K562 (cell line): ENCODE measurements around the gene BCL2L1.

Experiments
- CREB1 ChIP-seq, 2 experiments: sonication (generic) in 1 of 2; formaldehyde crosslinking in 1 of 2; IDR thresholded peaks; 2 replicates each; pipeline versions ENCODE4 v1.6.1 to v1.8.0; 2012 to 2022; ENCODE audit warnings: inconsistent platforms in 1 of 2, mild to moderate bottlenecking in 1 of 2, missing genetic modification reagents in 1 of 2, moderate library complexity in 1 of 2
- HNRNPH1 ChIP-seq: fragments of 200-400 bp; formaldehyde crosslinking; optimal IDR thresholded peaks from 2 replicates; pipeline ENCODE3; 2017; ENCODE audit warnings: low read depth, mild to moderate bottlenecking, low read length, moderate library complexity
- NR2F6 ChIP-seq: fragments of 450-650 bp; formaldehyde crosslinking; IDR thresholded peaks from 2 replicates; pipeline ENCODE4 v1.4.0; 2020; ENCODE audit warnings: mild to moderate bottlenecking
- POLR2A ChIP-seq: fragments of 450-650 bp; conservative IDR thresholded peaks from 2 replicates; pipeline ENCODE4 v1.6.1; 2016
- POLR2AphosphoS5 ChIP-seq: IDR thresholded peaks from 2 replicates; pipeline ENCODE4 v1.6.1; 2011; ENCODE audit warnings: mild to moderate bottlenecking, low read depth, low read length, moderate library complexity; ENCODE audit not compliant: control insufficient read depth, insufficient read depth
- POLR3A ChIP-seq: IDR thresholded peaks from 2 replicates; pipeline ENCODE4 v1.6.1; 2011; ENCODE audit warnings: borderline replicate concordance, mild to moderate bottlenecking, moderate library complexity; ENCODE audit not compliant: insufficient read length, insufficient read depth; ENCODE audit errors: extremely low read depth
- SP2 ChIP-seq: IDR thresholded peaks from 2 replicates; pipeline ENCODE4 v1.6.1; 2011; ENCODE audit warnings: mild to moderate bottlenecking, low read depth, low read length, moderate library complexity; ENCODE audit not compliant: poor library complexity, severe bottlenecking; ENCODE audit errors: extremely low read depth
- TF ChIP-seq, protein P1 (sequence below), 3 experiments: IDR thresholded peaks in 2 of 3; conservative IDR thresholded peaks in 1 of 3; 2 replicates each; pipeline ENCODE4 v1.5.1; 2011 to 2012; ENCODE audit warnings: low read length in 3 of 3, mild to moderate bottlenecking in 3 of 3, control low read depth in 2 of 3, improper control_type of control experiment in 1 of 3, inconsistent platforms in 1 of 3, low read depth in 1 of 3, mixed read lengths in 1 of 3, moderate library complexity in 1 of 3; ENCODE audit not compliant: insufficient read depth in 2 of 3
- TF ChIP-seq, protein P2 (sequence below): fragments of 450-650 bp; IDR thresholded peaks from 2 replicates; pipeline ENCODE4 v1.6.1; 2016
- TF ChIP-seq, protein P3 (sequence below): sonication (generic); formaldehyde crosslinking; IDR thresholded peaks from 2 replicates; pipeline ENCODE4 v1.8.1; 2023; ENCODE audit warnings: mild to moderate bottlenecking, missing genetic modification reagents
- TF ChIP-seq, protein P4 (sequence below): sonication (generic); formaldehyde crosslinking; IDR thresholded peaks from 2 replicates; pipeline ENCODE4 v1.8.0; 2022; ENCODE audit warnings: mild to moderate bottlenecking, low read depth, missing genetic modification reagents
- TF ChIP-seq, protein P5 (sequence below): fragments of 450-650 bp; IDR thresholded peaks from 2 replicates; pipeline ENCODE4 v1.6.1; 2016; ENCODE audit warnings: borderline replicate concordance

DNA sequence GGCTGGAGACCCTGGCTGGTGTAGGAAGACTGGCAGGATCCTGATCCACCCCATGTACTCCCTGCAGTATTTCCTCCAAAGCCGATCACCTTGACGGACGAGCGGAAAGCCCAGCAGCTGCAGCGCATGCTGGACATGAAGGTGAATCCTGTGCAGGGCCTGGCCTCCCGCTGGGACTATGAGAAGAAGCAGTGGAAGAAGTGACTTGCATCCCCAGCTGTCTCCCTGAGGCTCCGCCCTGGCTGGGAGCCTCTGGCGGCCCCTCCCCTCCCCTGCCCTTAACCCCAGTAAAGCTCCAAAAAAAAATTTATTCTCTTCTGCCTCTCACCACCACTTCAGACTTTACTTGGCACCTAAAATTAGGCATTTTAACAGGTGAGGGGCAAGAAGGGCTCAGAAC is 78.0 kb downstream of the BCL2L1 start:
- TF ChIP-seq, protein P1, sequence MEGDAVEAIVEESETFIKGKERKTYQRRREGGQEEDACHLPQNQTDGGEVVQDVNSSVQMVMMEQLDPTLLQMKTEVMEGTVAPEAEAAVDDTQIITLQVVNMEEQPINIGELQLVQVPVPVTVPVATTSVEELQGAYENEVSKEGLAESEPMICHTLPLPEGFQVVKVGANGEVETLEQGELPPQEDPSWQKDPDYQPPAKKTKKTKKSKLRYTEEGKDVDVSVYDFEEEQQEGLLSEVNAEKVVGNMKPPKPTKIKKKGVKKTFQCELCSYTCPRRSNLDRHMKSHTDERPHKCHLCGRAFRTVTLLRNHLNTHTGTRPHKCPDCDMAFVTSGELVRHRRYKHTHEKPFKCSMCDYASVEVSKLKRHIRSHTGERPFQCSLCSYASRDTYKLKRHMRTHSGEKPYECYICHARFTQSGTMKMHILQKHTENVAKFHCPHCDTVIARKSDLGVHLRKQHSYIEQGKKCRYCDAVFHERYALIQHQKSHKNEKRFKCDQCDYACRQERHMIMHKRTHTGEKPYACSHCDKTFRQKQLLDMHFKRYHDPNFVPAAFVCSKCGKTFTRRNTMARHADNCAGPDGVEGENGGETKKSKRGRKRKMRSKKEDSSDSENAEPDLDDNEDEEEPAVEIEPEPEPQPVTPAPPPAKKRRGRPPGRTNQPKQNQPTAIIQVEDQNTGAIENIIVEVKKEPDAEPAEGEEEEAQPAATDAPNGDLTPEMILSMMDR (IDR thresholded peaks at IDR 0.05 in 2 of 3, conservative IDR thresholded peaks at IDR 0.05 in 1 of 3; ENCODE audit: insufficient read depth in 2 of 3, low read depth in 1 of 3, low read length in 3 of 3) = no peak
- TF ChIP-seq POLR2AphosphoS5 = no peak
- no peak for TF ChIP-seq NR2F6 (CRISPR knock-in tag)
- TF ChIP-seq, protein P2, sequence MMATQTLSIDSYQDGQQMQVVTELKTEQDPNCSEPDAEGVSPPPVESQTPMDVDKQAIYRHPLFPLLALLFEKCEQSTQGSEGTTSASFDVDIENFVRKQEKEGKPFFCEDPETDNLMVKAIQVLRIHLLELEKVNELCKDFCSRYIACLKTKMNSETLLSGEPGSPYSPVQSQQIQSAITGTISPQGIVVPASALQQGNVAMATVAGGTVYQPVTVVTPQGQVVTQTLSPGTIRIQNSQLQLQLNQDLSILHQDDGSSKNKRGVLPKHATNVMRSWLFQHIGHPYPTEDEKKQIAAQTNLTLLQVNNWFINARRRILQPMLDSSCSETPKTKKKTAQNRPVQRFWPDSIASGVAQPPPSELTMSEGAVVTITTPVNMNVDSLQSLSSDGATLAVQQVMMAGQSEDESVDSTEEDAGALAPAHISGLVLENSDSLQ = no peak
- no peak for TF ChIP-seq SP2
- TF ChIP-seq, protein P3, sequence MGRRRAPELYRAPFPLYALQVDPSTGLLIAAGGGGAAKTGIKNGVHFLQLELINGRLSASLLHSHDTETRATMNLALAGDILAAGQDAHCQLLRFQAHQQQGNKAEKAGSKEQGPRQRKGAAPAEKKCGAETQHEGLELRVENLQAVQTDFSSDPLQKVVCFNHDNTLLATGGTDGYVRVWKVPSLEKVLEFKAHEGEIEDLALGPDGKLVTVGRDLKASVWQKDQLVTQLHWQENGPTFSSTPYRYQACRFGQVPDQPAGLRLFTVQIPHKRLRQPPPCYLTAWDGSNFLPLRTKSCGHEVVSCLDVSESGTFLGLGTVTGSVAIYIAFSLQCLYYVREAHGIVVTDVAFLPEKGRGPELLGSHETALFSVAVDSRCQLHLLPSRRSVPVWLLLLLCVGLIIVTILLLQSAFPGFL (CRISPR knock-in tag) = no peak
- TF ChIP-seq, protein P4, sequence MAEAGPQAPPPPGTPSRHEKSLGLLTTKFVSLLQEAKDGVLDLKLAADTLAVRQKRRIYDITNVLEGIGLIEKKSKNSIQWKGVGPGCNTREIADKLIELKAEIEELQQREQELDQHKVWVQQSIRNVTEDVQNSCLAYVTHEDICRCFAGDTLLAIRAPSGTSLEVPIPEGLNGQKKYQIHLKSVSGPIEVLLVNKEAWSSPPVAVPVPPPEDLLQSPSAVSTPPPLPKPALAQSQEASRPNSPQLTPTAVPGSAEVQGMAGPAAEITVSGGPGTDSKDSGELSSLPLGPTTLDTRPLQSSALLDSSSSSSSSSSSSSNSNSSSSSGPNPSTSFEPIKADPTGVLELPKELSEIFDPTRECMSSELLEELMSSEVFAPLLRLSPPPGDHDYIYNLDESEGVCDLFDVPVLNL = no peak
- no peak for TF ChIP-seq CREB1 (IDR thresholded peaks at IDR 0.05)
- no peak for TF ChIP-seq CREB1 (CRISPR knock-in tag; IDR thresholded peaks at IDR 0.05)
- TF ChIP-seq, protein P5, sequence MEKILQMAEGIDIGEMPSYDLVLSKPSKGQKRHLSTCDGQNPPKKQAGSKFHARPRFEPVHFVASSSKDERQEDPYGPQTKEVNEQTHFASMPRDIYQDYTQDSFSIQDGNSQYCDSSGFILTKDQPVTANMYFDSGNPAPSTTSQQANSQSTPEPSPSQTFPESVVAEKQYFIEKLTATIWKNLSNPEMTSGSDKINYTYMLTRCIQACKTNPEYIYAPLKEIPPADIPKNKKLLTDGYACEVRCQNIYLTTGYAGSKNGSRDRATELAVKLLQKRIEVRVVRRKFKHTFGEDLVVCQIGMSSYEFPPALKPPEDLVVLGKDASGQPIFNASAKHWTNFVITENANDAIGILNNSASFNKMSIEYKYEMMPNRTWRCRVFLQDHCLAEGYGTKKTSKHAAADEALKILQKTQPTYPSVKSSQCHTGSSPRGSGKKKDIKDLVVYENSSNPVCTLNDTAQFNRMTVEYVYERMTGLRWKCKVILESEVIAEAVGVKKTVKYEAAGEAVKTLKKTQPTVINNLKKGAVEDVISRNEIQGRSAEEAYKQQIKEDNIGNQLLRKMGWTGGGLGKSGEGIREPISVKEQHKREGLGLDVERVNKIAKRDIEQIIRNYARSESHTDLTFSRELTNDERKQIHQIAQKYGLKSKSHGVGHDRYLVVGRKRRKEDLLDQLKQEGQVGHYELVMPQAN = no peak
- no peak for TF ChIP-seq POLR2A
- no peak for TF ChIP-seq HNRNPH1
- no peak for TF ChIP-seq POLR3A
